ENCODE data around the gene LRPAP1.
"Not testable (repeated sequence)": the region's sequence is repeated elsewhere in the genome, so short reads cannot be mapped to it uniquely, and the experiment has no call there.

The LRPAP1 gene

GRCh38 chr4:3531879-3532750 lies at the start of gene LRPAP1:
LRPAP1 (minus strand) TSS chr4:3532422; CDS start chr4:3532412, 10 bp downstream.
- DNase-seq, result peak; percentile 74

- DNase-seq, result not testable (repeated sequence)
These were observed 49.3 kb upstream of the LRPAP1 start for GRCh38 chr4:3581334-3582090.

GRCh38 chr4:3580859-3581258 lies 48.6 kb upstream of the LRPAP1 start:
- DNase-seq, result not testable (repeated sequence)

- not testable (repeated sequence) for DNase-seq
These were observed 46.4 kb upstream of the LRPAP1 start for GRCh38 chr4:3578527-3579144.

- DNase-seq, result not testable (repeated sequence)
These were observed 45.8 kb upstream of the LRPAP1 start for GRCh38 chr4:3578052-3578451.

- not testable (repeated sequence) for DNase-seq
These were observed 45.1 kb upstream of the LRPAP1 start for GRCh38 chr4:3577208-3577892.

- not testable (repeated sequence) for DNase-seq
These were observed 44.4 kb upstream of the LRPAP1 start for GRCh38 chr4:3576533-3577207.

- DNase-seq, result not testable (repeated sequence)
These were observed 43.5 kb upstream of the LRPAP1 start for GRCh38 chr4:3575426-3576369.

- DNase-seq, result not testable (repeated sequence)
These were observed 42.6 kb upstream of the LRPAP1 start for GRCh38 chr4:3574865-3575264.

- DNase-seq, result not testable (repeated sequence)
These were observed 42.1 kb upstream of the LRPAP1 start for GRCh38 chr4:3574346-3574745.

GRCh38 chr4:3573131-3573530 lies 40.9 kb upstream of the LRPAP1 start:
- no peak for DNase-seq

GRCh38 chr4:3572363-3572762 lies 40.1 kb upstream of the LRPAP1 start:
- no peak for DNase-seq

- no peak for DNase-seq
These were observed 39.7 kb upstream of the LRPAP1 start for GRCh38 chr4:3571921-3572320.

GRCh38 chr4:3570923-3571322 lies 38.7 kb upstream of the LRPAP1 start:
- DNase-seq, result not testable (repeated sequence)

- DNase-seq, result not testable (repeated sequence)
These were observed 37.4 kb upstream of the LRPAP1 start for GRCh38 chr4:3569611-3570010.

GRCh38 chr4:3566701-3567100 lies 34.5 kb upstream of the LRPAP1 start:
- not testable (repeated sequence) for DNase-seq

GRCh38 chr4:3566301-3566700 lies 34.1 kb upstream of the LRPAP1 start:
- not testable (repeated sequence) for DNase-seq

GRCh38 chr4:3564948-3565347 lies 32.7 kb upstream of the LRPAP1 start:
- not testable (repeated sequence) for DNase-seq

GRCh38 chr4:3563403-3563802 lies 31.2 kb upstream of the LRPAP1 start:
- DNase-seq, result no peak

- DNase-seq, result not testable (repeated sequence)
These were observed 29.9 kb upstream of the LRPAP1 start for GRCh38 chr4:3562127-3562526.

GRCh38 chr4:3560465-3560864 lies 28.2 kb upstream of the LRPAP1 start:
- not testable (repeated sequence) for DNase-seq

Data from GDM1 (cell line).